Measurements from ENCODE around the gene FNDC3A.

Gene FNDC3A

DNA sequence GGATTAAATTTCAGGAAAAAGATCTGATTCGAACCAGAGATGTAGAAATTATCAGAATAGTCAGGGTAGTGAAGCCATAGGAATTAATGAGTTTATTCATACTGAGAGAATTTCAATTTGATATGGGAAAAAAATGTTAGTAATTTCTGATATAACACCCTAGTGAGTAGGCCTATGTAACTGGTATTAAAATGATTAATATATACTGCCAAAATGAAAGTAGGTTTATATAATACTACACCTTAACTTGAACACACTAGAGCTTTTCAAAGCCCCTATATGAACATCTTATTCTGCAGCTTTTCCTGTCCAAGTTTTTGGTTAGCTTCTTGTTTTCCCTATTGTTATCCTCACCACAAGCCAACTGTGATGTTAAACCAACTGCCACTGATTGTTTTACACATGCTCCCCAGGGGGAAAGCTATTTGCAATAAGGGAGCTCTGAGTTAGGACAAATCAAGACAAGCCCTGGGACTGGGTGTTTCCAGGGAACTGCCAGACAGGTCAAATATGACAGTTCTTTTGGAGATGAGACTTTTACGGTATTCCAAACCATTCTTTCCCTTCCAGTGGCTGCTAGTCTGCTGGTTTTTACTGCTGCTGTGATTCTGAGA lies 45.3 kb downstream of the FNDC3A start:
- TF ChIP-seq, protein P1, sequence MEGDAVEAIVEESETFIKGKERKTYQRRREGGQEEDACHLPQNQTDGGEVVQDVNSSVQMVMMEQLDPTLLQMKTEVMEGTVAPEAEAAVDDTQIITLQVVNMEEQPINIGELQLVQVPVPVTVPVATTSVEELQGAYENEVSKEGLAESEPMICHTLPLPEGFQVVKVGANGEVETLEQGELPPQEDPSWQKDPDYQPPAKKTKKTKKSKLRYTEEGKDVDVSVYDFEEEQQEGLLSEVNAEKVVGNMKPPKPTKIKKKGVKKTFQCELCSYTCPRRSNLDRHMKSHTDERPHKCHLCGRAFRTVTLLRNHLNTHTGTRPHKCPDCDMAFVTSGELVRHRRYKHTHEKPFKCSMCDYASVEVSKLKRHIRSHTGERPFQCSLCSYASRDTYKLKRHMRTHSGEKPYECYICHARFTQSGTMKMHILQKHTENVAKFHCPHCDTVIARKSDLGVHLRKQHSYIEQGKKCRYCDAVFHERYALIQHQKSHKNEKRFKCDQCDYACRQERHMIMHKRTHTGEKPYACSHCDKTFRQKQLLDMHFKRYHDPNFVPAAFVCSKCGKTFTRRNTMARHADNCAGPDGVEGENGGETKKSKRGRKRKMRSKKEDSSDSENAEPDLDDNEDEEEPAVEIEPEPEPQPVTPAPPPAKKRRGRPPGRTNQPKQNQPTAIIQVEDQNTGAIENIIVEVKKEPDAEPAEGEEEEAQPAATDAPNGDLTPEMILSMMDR (IDR thresholded peaks at IDR 0.05; ENCODE audit: insufficient read depth, low read length, poor library complexity, severe bottlenecking): no peak
- Histone ChIP-seq H3K36me3 (ENCODE audit: control insufficient read depth, insufficient read depth, low read length) (no peaks in the 10 kb centered on the region), H3K4me3 (replicated peaks; ENCODE audit: low read depth, low read length) (no peak overlapping the region), H3K27me3 (replicated peaks; ENCODE audit: control insufficient read depth, insufficient read depth, low read length) (no peaks in the 10 kb centered on the region)
- no peak for DNase-seq (ENCODE audit: extremely low read depth, insufficient read length)

DNA sequence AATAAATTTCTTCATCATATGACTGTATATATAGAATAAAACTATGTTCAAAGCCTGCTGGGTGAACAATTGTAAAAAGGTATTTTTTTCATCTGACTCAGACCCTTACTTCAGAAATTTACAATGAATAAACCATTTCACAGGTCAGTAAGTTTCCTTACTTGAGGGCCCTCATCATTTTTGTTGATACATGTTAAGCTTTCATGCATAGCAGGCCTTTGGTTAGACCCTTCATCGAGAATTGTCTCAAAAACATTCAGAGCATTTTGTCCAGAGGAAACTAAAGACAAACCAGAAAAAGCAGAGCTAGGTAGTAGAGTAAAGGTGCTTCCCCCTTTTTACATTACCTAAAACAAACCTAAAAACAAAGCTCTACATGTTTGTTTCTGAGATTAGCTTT lies 46.2 kb downstream of the FNDC3A start:
- TF ChIP-seq, protein P1 (IDR thresholded peaks at IDR 0.05; ENCODE audit: insufficient read depth, low read length, poor library complexity, severe bottlenecking): no peak
- H3K36me3 ChIP-seq (ENCODE audit: control insufficient read depth, insufficient read depth, low read length): no peaks in the 10 kb centered on the region
- no peak for DNase-seq (ENCODE audit: extremely low read depth, insufficient read length)
- H3K4me3 ChIP-seq (replicated peaks; ENCODE audit: low read depth, low read length): no peak overlapping the region
- no peaks in the 10 kb centered on the region for H3K27me3 ChIP-seq (replicated peaks; ENCODE audit: control insufficient read depth, insufficient read depth, low read length)

DNA sequence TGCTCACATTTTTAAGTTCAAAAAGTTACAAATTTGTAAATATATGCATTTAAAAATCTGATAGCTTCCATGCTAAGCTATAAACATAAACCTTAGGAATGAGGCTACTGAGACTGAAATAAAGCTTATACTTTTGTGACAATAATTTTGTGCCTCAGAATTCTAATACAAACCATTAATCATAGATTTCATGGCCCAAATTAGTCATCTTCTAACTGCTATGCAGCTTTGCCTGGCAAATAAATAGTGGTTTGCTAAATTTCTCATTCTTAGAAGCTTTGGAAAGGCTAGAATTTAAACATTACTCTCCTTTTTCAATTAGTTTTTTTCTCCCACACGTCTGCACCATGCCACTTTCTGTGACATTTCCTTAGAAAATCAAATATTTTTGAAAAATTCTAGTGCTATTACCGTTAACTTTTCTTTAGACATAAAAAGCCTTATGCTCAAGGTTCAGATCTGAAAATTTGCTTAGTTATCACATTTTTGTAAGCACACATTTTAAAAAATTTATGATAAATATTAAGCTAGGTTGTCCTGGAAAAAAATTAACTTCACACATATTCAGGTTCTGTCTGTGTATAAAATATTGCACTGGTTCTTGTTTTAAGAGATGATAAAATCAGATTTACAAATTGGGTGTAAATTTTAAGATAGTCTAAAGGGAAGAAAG lies 46.9 kb downstream of the FNDC3A start:
- Histone ChIP-seq H3K4me3 (replicated peaks; ENCODE audit: low read depth, low read length) (no peak overlapping the region), H3K36me3 (ENCODE audit: control insufficient read depth, insufficient read depth, low read length) (no peaks in the 10 kb centered on the region), H3K27me3 (replicated peaks; ENCODE audit: control insufficient read depth, insufficient read depth, low read length) (no peaks in the 10 kb centered on the region)
- DNase-seq (ENCODE audit: extremely low read depth, insufficient read length): no peak
- TF ChIP-seq, protein P1 (IDR thresholded peaks at IDR 0.05; ENCODE audit: insufficient read depth, low read length, poor library complexity, severe bottlenecking): no peak

DNA sequence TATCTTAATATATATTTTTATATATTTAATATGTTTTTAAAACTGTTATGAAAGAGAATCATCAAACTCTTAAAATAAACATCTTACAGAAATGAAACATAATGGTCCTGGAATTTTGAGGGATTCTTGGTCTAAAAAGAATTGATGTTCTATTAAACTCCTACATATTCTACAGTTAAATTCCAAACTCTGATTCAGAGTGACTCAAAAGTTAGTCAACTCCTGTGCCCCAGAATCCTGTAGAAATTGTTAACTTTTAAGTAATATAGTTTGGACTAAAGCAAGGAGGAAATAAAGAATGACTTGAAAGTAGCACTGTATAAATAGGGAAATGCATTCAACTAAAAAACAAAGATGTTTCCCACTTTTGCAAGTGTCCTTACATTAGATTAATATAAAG lies 47.7 kb downstream of the FNDC3A start:
- Histone ChIP-seq H3K36me3 (ENCODE audit: control insufficient read depth, insufficient read depth, low read length) (no peaks in the 10 kb centered on the region), H3K4me3 (replicated peaks; ENCODE audit: low read depth, low read length) (no peak overlapping the region), H3K27me3 (replicated peaks; ENCODE audit: control insufficient read depth, insufficient read depth, low read length) (no peaks in the 10 kb centered on the region)
- DNase-seq (ENCODE audit: extremely low read depth, insufficient read length): no peak
- TF ChIP-seq, protein P1 (IDR thresholded peaks at IDR 0.05; ENCODE audit: insufficient read depth, low read length, poor library complexity, severe bottlenecking): no peak

DNA sequence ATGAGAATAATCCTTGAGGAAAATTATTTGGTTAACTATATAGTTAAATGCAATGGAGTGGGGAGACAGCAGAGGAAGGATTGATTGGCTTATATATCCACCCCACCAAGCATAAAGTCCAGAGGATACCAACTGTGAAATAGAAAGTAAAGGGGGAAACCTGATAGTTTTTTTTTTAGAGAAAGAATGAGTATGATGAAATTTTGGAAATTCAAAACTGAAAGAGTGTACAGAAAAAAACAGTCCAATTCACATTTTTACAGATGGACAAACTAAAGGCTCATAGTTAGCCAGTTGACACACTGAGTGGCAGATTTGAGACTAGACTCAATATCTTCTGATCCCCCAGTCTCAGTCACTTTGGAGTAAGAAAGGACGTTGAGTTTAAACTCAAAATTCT lies 51.1 kb downstream of the FNDC3A start:
- DNase-seq (ENCODE audit: extremely low read depth, insufficient read length): no peak
- H3K36me3 ChIP-seq (ENCODE audit: control insufficient read depth, insufficient read depth, low read length): no peaks in the 10 kb centered on the region; the same call in 1 of the 2 replicates
- H3K4me3 ChIP-seq (replicated peaks; ENCODE audit: low read depth, low read length): no peak overlapping the region
- no peaks in the 10 kb centered on the region for H3K27me3 ChIP-seq (replicated peaks; ENCODE audit: control insufficient read depth, insufficient read depth, low read length)
- TF ChIP-seq, protein P1 (IDR thresholded peaks at IDR 0.05; ENCODE audit: insufficient read depth, low read length, poor library complexity, severe bottlenecking): no peak

Measured in GM06990 (cell line).